ENCODE data around the gene TCL1A. TPM values are rescaled to one million over a fixed set of nuclear protein-coding genes. Genes with fewer than 3 reads are reported as not detected.
A peak's percentile ranks its signal among the peaks of the same experiment; 100 is the strongest.

The TCL1A gene
- total RNA-seq, 1 donor from 2014 or later, result not detected

DNA sequence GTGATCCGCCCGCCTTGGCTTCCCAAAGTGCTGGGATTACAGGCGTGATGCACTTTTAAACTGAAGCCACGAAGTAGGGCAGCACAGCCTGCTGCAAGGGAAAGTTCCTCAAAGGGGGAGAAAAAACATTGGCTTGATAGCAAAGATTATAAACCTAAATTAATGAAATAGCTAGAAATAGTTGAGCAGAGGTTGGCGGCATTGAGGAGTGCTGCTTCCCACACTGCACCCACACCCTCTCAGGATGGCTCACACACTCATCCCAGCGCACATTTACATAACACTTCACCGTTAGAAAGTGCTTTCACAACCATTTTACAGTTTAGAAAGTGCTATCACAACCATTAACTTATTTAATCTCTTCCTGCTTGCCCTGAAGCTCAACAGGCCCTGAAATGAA lies 44.4 kb upstream of the TCL1A start:
- TF ChIP-seq POLR2A (IDR thresholded peaks at IDR 0.05) (no peak), POLR2AphosphoS5 (IDR thresholded peaks at IDR 0.05; ENCODE audit: insufficient read depth in 1 of 2, low read depth in 1 of 2) (no peak), CTCF (IDR thresholded peaks at IDR 0.05) (no peak)

GRCh38 chr14:95756751-95757150 lies 42.8 kb upstream of the TCL1A start:
- intact Hi-C loops (cut with DNase I), result no loop called here
- DNase-seq (ENCODE audit: extremely low spot score in 2 of 2), result no peak
- TF ChIP-seq POLR2AphosphoS5 (IDR thresholded peaks at IDR 0.05; ENCODE audit: insufficient read depth in 1 of 2, low read depth in 1 of 2) (no peak), POLR2A (IDR thresholded peaks at IDR 0.05) (no peak), CTCF (IDR thresholded peaks at IDR 0.05) (no peak)
- H3K27me3 ChIP-seq, result no peaks in the 10 kb centered on the region
- H3K27ac ChIP-seq, result no peak overlapping the region
- H3K36me3 ChIP-seq, result no peaks in the 10 kb centered on the region
- H3K4me1 ChIP-seq, result no peaks in the 10 kb centered on the region
- no peaks in the 10 kb centered on the region for H3K9me3 ChIP-seq
- H3K4me3 ChIP-seq, result no peak overlapping the region

More for the DNA sequence above, 44.4 kb upstream of the TCL1A start:
- intact Hi-C loops (cut with DNase I), result no loop called here
- H3K4me3 ChIP-seq, result no peak overlapping the region
- H3K27me3 ChIP-seq, result no peaks in the 10 kb centered on the region
- no peak for DNase-seq (ENCODE audit: extremely low spot score in 2 of 2)
- H3K4me1 ChIP-seq, result no peaks in the 10 kb centered on the region
- H3K36me3 ChIP-seq, result no peaks in the 10 kb centered on the region
- no peak overlapping the region for H3K27ac ChIP-seq
- H3K9me3 ChIP-seq, result no peaks in the 10 kb centered on the region

DNA sequence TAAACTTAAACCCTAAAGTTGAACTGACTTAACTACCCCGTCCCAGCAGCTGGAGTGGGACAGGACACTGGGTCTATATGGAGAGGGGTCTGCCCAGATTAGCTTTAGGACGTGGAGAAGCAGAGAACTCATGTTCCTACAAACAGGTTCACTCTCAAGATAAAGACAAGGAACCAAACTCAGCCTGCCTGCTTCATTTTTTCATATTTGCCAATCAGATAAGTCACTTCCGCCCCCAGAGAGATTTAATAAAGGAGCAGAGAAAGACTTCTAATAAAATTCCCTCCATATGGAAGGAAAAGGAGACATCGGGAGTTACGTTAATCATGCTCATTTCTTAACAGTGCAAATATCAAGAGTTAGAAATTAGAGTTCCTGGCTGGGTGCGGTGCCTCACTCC lies 42.2 kb upstream of the TCL1A start:
- intact Hi-C loops (cut with DNase I), result no loop called here
- Histone ChIP-seq H3K9me3 (no peaks in the 10 kb centered on the region), H3K36me3 (no peaks in the 10 kb centered on the region), H3K27ac (no peak overlapping the region), H3K4me3 (no peak overlapping the region), H3K27me3 (no peaks in the 10 kb centered on the region), H3K4me1 (no peaks in the 10 kb centered on the region)
- TF ChIP-seq POLR2A (IDR thresholded peaks at IDR 0.05), result no peak
- no peak for TF ChIP-seq CTCF (IDR thresholded peaks at IDR 0.05)
- TF ChIP-seq POLR2AphosphoS5 (IDR thresholded peaks at IDR 0.05; ENCODE audit: insufficient read depth in 1 of 2, low read depth in 1 of 2), result no peak
- DNase-seq (ENCODE audit: extremely low spot score in 2 of 2), result no peak

- H3K9me3 ChIP-seq, result no peaks in the 10 kb centered on the region
- DNase-seq (ENCODE audit: extremely low spot score in 2 of 2), result peak; percentile 49 to 52
- no peak overlapping the region for H3K4me3 ChIP-seq
- no peaks in the 10 kb centered on the region for H3K27me3 ChIP-seq
- no peaks in the 10 kb centered on the region for H3K4me1 ChIP-seq
- no peaks in the 10 kb centered on the region for H3K36me3 ChIP-seq
- no peak overlapping the region for H3K27ac ChIP-seq
- intact Hi-C loops (cut with DNase I), result no loop called here
- no peak for TF ChIP-seq POLR2AphosphoS5 (IDR thresholded peaks at IDR 0.05; ENCODE audit: insufficient read depth in 1 of 2, low read depth in 1 of 2)
- no peak for TF ChIP-seq CTCF (IDR thresholded peaks at IDR 0.05)
- no peak for TF ChIP-seq POLR2A (IDR thresholded peaks at IDR 0.05)
Measured at GRCh38 chr14:95741781-95742180, 27.9 kb upstream of the TCL1A start.

- H3K27me3 ChIP-seq, result no peaks in the 10 kb centered on the region
- H3K36me3 ChIP-seq, result no peaks in the 10 kb centered on the region
- no peak overlapping the region for H3K4me3 ChIP-seq
- H3K27ac ChIP-seq, result no peak overlapping the region
- peak; percentile 52 to 64 for DNase-seq (ENCODE audit: extremely low spot score in 2 of 2)
- H3K9me3 ChIP-seq, result no peaks in the 10 kb centered on the region
- H3K4me1 ChIP-seq, result no peaks in the 10 kb centered on the region
- TF ChIP-seq POLR2A (IDR thresholded peaks at IDR 0.05) (no peak), CTCF (IDR thresholded peaks at IDR 0.05) (no peak), POLR2AphosphoS5 (IDR thresholded peaks at IDR 0.05; ENCODE audit: insufficient read depth in 1 of 2, low read depth in 1 of 2) (no peak)
- intact Hi-C loops (cut with DNase I), result no loop called here
Measured at GRCh38 chr14:95741038-95741490, 27.1 kb upstream of the TCL1A start.

Measured in vagina (tissue), 2 donors.